PC-9 (cell line): ENCODE data around the gene MATCAP1. TPM values are rescaled to one million over a fixed set of nuclear protein-coding genes. Genes with fewer than 3 reads are reported as not detected.

Source experiments
- BruUV-seq: library from RNA; stranded (reverse); fragments of 400-500 nt; replicated peaks from 2 replicates; lab custom pipeline; 2021; lab: Mats Ljungman, UMichigan
- CTCF ChIA-PET: fragments of 300-600 bp; sonication (Branson Sonifier 250); formaldehyde crosslinking; loops from one replicate; lab custom pipeline; 2022; ENCODE audit warnings: antibody characterized with exemption; lab: Charles Lee
- POLR2A ChIA-PET: fragments of 300-600 bp; sonication (Branson Sonifier 250); formaldehyde crosslinking; loops from one replicate; lab custom pipeline; 2022; ENCODE audit warnings: antibody characterized with exemption; ENCODE audit not compliant: unreplicated experiment; lab: Charles Lee
- DNase-seq, 2 experiments: peaks; one replicate each; pipeline versions ENCODE4 v3.0.0 to v3.0.0-alpha.2; 2015 to 2022; ENCODE audit warnings: mixed read lengths in 1 of 2
- H2AFZ ChIP-seq: fragments of 200-600 bp; sonication (generic); 2 replicates; pipeline ENCODE4 v1.8.1; 2017; ENCODE audit warnings: antibody characterized with exemption
- H3F3A ChIP-seq: fragments of 200-600 bp; sonication (generic); 2 replicates; pipeline ENCODE4 v1.8.1; 2017; ENCODE audit warnings: antibody characterized with exemption, mild to moderate bottlenecking, low read depth; ENCODE audit not compliant: insufficient read depth
- H3K27ac ChIP-seq: fragments of 200-600 bp; sonication (generic); 2 replicates; pipeline ENCODE4 v1.6.1; 2016; ENCODE audit warnings: mixed run types
- H3K27me3 ChIP-seq: fragments of 200-600 bp; sonication (generic); 2 replicates; pipeline ENCODE4 v1.6.1; 2016; ENCODE audit warnings: low read depth, mixed run types; ENCODE audit not compliant: insufficient read depth
- H3K36me3 ChIP-seq: fragments of 200-600 bp; sonication (generic); 2 replicates; pipeline ENCODE4 v1.6.1; 2016; ENCODE audit warnings: low read depth, mixed run types
- H3K4me1 ChIP-seq: fragments of 200-600 bp; sonication (generic); replicated peaks from 2 replicates; pipeline ENCODE4 v1.6.1; 2016; ENCODE audit warnings: mixed run types; ENCODE audit not compliant: insufficient read depth
- H3K4me2 ChIP-seq: fragments of 200-600 bp; sonication (generic); 2 replicates; pipeline ENCODE4 v1.6.1; 2017; ENCODE audit warnings: mixed run types
- H3K4me3 ChIP-seq: fragments of 200-600 bp; sonication (generic); 2 replicates; pipeline ENCODE4 v1.6.1; 2016; ENCODE audit warnings: mixed run types
- H3K79me2 ChIP-seq: fragments of 200-600 bp; sonication (generic); 2 replicates; pipeline ENCODE4 v1.6.1; 2017; ENCODE audit warnings: low read depth, mixed run types
- H3K9me2 ChIP-seq: fragments of 200-600 bp; sonication (generic); 2 replicates; pipeline ENCODE4 v1.8.1; 2017; ENCODE audit warnings: mild to moderate bottlenecking; ENCODE audit not compliant: insufficient read depth
- H3K9me3 ChIP-seq: fragments of 200-600 bp; sonication (generic); 2 replicates; pipeline ENCODE4 v1.8.1; 2016; ENCODE audit warnings: low read depth; ENCODE audit not compliant: insufficient read depth
- H4K20me1 ChIP-seq: fragments of 200-600 bp; sonication (generic); 2 replicates; pipeline ENCODE4 v1.8.1; 2017; ENCODE audit not compliant: insufficient read depth
- EZH2 ChIP-seq: fragments of 200-600 bp; sonication (generic); IDR thresholded peaks from 2 replicates; pipeline ENCODE4 v1.8.0; 2017; ENCODE audit warnings: antibody characterized with exemption, low read depth
- intact Hi-C: fragments of 100-400 bp; cut with micrococcal nuclease; formaldehyde crosslinking; loops from one replicate; pipeline ENCODE4 v1.10.0; 2022; ENCODE audit not compliant: unreplicated experiment
- total RNA-seq: library from RNA; stranded (reverse); gene quantifications from 2 replicates; pipeline ENCODE4 v1.2.3, GENCODE V29; 2021
- TF ChIP-seq, protein P1 (sequence below): fragments of 200-600 bp; sonication (generic); conservative IDR thresholded peaks from 2 replicates; pipeline ENCODE4 v1.6.1; 2017; ENCODE audit warnings: mixed run types, antibody characterized with exemption, mild to moderate bottlenecking, moderate library complexity

Gene MATCAP1
- total RNA-seq, 1 experiment from 2014 or later = 24.6 TPM

DNA sequence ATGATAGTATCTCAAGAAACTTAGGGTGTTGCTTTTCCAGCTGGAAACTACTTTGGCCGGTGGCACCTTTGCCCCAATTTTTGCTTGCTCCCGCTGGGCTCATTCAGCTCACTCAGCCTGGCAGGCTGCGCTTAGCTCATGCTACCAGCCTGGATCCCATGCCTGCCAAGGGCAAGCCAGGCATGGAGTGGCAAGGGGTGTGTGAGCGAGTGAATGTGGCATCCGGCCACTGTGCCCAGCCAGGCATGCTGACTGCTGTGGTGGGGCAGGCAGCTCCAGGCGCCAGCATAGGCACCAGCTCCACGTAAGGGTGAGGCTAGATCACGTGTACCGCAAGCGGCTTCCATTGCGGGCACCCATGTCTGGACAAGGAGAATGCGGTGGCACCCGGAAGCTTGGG is 42.4 kb downstream of the MATCAP1 start:
- no peak overlapping the region for H2AFZ ChIP-seq
- CTCF ChIA-PET = no interaction called here
- TF ChIP-seq, protein P1, sequence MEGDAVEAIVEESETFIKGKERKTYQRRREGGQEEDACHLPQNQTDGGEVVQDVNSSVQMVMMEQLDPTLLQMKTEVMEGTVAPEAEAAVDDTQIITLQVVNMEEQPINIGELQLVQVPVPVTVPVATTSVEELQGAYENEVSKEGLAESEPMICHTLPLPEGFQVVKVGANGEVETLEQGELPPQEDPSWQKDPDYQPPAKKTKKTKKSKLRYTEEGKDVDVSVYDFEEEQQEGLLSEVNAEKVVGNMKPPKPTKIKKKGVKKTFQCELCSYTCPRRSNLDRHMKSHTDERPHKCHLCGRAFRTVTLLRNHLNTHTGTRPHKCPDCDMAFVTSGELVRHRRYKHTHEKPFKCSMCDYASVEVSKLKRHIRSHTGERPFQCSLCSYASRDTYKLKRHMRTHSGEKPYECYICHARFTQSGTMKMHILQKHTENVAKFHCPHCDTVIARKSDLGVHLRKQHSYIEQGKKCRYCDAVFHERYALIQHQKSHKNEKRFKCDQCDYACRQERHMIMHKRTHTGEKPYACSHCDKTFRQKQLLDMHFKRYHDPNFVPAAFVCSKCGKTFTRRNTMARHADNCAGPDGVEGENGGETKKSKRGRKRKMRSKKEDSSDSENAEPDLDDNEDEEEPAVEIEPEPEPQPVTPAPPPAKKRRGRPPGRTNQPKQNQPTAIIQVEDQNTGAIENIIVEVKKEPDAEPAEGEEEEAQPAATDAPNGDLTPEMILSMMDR = no peak
- no peak for TF ChIP-seq EZH2
- no TSS peak for BruUV-seq
- no peak overlapping the region for H3K4me3 ChIP-seq
- intact Hi-C loops = no loop called here
- no peaks in the 10 kb centered on the region for H3K4me1 ChIP-seq
- H3F3A ChIP-seq = no peaks in the 10 kb centered on the region
- POLR2A ChIA-PET = no interaction called here
- H3K9me2 ChIP-seq = no peaks in the 10 kb centered on the region
- no peaks in the 10 kb centered on the region for H3K79me2 ChIP-seq
- no peak overlapping the region for H3K4me2 ChIP-seq
- H3K27ac ChIP-seq = no peak overlapping the region
- no peaks in the 10 kb centered on the region for H4K20me1 ChIP-seq
- no peaks in the 10 kb centered on the region for H3K9me3 ChIP-seq
- H3K27me3 ChIP-seq = no peaks in the 10 kb centered on the region
- peaks cover 5% of the 10 kb centered on the region; the same call in 1 of the 2 replicates for H3K36me3 ChIP-seq
- no peak for DNase-seq

DNA sequence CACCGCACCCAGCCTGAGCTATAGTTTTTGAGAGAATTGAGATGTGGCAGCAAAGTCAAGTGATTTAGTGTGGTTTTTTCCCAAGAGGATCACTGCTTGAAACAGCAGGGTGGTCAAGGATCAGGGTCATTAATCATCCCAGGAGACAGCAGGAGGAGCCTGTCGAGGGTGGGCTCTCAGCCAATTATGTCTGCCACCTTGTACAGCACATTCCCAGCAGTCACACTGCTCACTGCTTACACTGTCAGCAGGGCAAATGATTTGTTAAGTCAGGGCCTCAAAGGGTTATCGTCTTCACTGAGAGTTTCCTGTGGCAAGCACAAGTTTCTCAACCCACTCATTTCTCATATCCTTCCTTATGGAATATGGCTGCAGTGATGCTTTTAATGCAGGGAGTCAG is 46.2 kb downstream of the MATCAP1 start:
- no peak for DNase-seq
- intact Hi-C loops = no loop called here
- H3K27ac ChIP-seq = no peak overlapping the region
- H3K79me2 ChIP-seq = no peaks in the 10 kb centered on the region
- H3K9me2 ChIP-seq = no peaks in the 10 kb centered on the region
- H3F3A ChIP-seq = no peaks in the 10 kb centered on the region
- H3K36me3 ChIP-seq = peaks cover 13% of the 10 kb centered on the region
- BruUV-seq = no TSS peak
- H3K27me3 ChIP-seq = no peaks in the 10 kb centered on the region
- no peaks in the 10 kb centered on the region for H3K9me3 ChIP-seq
- POLR2A ChIA-PET = no interaction called here
- no peak for TF ChIP-seq EZH2
- TF ChIP-seq, protein P1 = no peak
- H3K4me2 ChIP-seq = no peak overlapping the region
- CTCF ChIA-PET = no interaction called here
- H4K20me1 ChIP-seq = no peaks in the 10 kb centered on the region
- H3K4me3 ChIP-seq = no peak overlapping the region
- H3K4me1 ChIP-seq = no peaks in the 10 kb centered on the region
- H2AFZ ChIP-seq = no peak overlapping the region

DNA sequence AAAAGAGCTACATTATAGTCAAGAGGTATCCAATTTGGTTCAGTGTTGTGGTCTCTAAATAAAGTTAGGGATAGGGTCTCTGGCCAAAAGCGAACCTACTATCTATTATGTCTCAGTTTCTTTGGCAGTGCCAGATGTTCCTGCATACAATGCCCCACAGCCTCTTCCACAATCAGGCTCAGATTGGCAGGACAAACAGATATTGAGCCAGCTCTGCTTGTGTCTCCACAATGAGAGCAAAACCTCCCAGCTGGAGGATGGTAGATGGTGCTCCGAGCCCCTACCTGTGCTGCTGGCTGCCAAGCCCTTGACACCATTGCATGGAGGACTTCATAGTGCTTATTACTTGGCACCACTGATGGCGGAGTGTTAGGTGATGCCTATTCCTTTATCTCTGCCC is 54.3 kb downstream of the MATCAP1 start:
- Histone ChIP-seq H3K36me3 (peaks cover 12% of the 10 kb centered on the region), H3F3A (no peaks in the 10 kb centered on the region), H3K4me1 (no peaks in the 10 kb centered on the region), H3K4me2 (no peak overlapping the region), H3K27me3 (no peaks in the 10 kb centered on the region), H3K9me3 (no peaks in the 10 kb centered on the region), H3K79me2 (no peaks in the 10 kb centered on the region), H2AFZ (no peak overlapping the region), H3K4me3 (no peak overlapping the region), H3K9me2 (no peaks in the 10 kb centered on the region), H3K27ac (no peak overlapping the region), H4K20me1 (no peaks in the 10 kb centered on the region)
- TF ChIP-seq, protein P1 = no peak
- TF ChIP-seq EZH2 = no peak
- DNase-seq = no peak
- BruUV-seq = no TSS peak
- POLR2A ChIA-PET = interaction anchor here (0.6 kb wide), 1 partner anchor 41 kb away, joined by 6 read pairs; the partner anchor contains the start of gene NOL3
- intact Hi-C loops = no loop called here
- CTCF ChIA-PET = interaction anchor here (0.6 kb wide), 1 partner anchor 317 kb away, joined by 5 read pairs; no protein-coding TSS in a partner anchor
